Fibroblast of pulmonary artery (primary cell): Measurements from ENCODE around the gene TTBK2.

Experiments
- DNase-seq: peaks from one replicate; pipeline ENCODE4 v3.0.0-alpha.2; 2010; ENCODE audit warnings: low read depth
- H3K4me3 ChIP-seq: replicated peaks from 2 replicates; pipeline ENCODE4 v1.5.1; 2011; ENCODE audit warnings: low read depth, mild to moderate bottlenecking, control low read depth, low read length, moderate library complexity
- CTCF ChIP-seq: IDR thresholded peaks from 2 replicates; pipeline ENCODE4 v1.5.1; 2011; ENCODE audit warnings: mild to moderate bottlenecking, control low read depth, low read length, inconsistent platforms; ENCODE audit errors: missing control alignments

Gene TTBK2

GRCh38 chr15:42805266-42805665 lies 115.3 kb downstream of the TTBK2 start:
- no peak for TF ChIP-seq CTCF
- no peak overlapping the region for H3K4me3 ChIP-seq
- no peak for DNase-seq

GRCh38 chr15:42804739-42805138 lies 115.8 kb downstream of the TTBK2 start:
- no peak for TF ChIP-seq CTCF
- no peak overlapping the region for H3K4me3 ChIP-seq
- DNase-seq = no peak

GRCh38 chr15:42803436-42803835 lies 117.1 kb downstream of the TTBK2 start:
- no peak for TF ChIP-seq CTCF
- DNase-seq = no peak
- no peak overlapping the region for H3K4me3 ChIP-seq

GRCh38 chr15:42802168-42802567 lies 118.4 kb downstream of the TTBK2 start:
- DNase-seq = no peak
- TF ChIP-seq CTCF = no peak
- H3K4me3 ChIP-seq = no peak overlapping the region

GRCh38 chr15:42800731-42801474 lies 119.7 kb downstream of the TTBK2 start:
- DNase-seq = no peak
- H3K4me3 ChIP-seq = no peak overlapping the region
- peak; percentile 19 for TF ChIP-seq CTCF

GRCh38 chr15:42798802-42799201 lies 121.8 kb downstream of the TTBK2 start:
- no peak for DNase-seq
- TF ChIP-seq CTCF = no peak
- H3K4me3 ChIP-seq = no peak overlapping the region
